PFSK-1 (cell line): ENCODE results near the gene UMODL1.

Experiments
- FOXP2 ChIP-seq: optimal IDR thresholded peaks from 2 replicates; pipeline ENCODE3; 2011; ENCODE audit warnings: borderline replicate concordance, control low read depth, inconsistent platforms; ENCODE audit not compliant: insufficient read depth; ENCODE audit errors: extremely low read length, extremely low read depth
- TF ChIP-seq, protein P1 (sequence below), 2 experiments: IDR thresholded peaks; 2 replicates each; pipeline versions ENCODE4 v1.6.1 to v1.8.0; 2011 to 2012; ENCODE audit warnings: low read depth in 2 of 2, low read length in 2 of 2, control low read depth in 1 of 2, inconsistent platforms in 1 of 2, mild to moderate bottlenecking in 1 of 2, moderate library complexity in 1 of 2; ENCODE audit not compliant: insufficient read depth in 1 of 2

DNA sequence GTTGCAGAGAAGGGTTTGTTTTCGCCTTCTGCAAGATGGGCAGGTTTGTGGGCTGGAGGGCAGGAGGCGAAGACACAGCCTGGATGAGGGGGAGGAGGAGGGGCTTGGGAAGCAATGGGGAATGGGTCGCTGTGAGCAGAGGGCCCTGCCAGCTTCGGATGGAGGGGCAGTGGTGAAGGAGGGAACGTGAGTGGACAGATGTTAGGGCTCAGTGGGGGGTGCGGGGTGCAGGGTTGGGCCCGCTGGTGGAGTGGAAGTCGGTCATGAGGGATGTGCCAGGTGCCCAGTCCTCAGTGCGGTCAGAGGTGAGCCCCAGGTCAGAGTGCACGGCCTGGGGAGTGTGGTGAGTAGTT lies 92.4 kb downstream of the UMODL1 start:
- TF ChIP-seq FOXP2: no peak
- TF ChIP-seq, protein P1, sequence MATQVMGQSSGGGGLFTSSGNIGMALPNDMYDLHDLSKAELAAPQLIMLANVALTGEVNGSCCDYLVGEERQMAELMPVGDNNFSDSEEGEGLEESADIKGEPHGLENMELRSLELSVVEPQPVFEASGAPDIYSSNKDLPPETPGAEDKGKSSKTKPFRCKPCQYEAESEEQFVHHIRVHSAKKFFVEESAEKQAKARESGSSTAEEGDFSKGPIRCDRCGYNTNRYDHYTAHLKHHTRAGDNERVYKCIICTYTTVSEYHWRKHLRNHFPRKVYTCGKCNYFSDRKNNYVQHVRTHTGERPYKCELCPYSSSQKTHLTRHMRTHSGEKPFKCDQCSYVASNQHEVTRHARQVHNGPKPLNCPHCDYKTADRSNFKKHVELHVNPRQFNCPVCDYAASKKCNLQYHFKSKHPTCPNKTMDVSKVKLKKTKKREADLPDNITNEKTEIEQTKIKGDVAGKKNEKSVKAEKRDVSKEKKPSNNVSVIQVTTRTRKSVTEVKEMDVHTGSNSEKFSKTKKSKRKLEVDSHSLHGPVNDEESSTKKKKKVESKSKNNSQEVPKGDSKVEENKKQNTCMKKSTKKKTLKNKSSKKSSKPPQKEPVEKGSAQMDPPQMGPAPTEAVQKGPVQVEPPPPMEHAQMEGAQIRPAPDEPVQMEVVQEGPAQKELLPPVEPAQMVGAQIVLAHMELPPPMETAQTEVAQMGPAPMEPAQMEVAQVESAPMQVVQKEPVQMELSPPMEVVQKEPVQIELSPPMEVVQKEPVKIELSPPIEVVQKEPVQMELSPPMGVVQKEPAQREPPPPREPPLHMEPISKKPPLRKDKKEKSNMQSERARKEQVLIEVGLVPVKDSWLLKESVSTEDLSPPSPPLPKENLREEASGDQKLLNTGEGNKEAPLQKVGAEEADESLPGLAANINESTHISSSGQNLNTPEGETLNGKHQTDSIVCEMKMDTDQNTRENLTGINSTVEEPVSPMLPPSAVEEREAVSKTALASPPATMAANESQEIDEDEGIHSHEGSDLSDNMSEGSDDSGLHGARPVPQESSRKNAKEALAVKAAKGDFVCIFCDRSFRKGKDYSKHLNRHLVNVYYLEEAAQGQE (IDR thresholded peaks at IDR 0.05; ENCODE audit: insufficient read depth in 1 of 2, low read depth in 2 of 2, low read length in 2 of 2): no peak
